ENCODE measurements around the gene TM4SF5. TPM values are rescaled to one million over a fixed set of nuclear protein-coding genes. Genes with fewer than 3 reads are reported as not detected.

The TM4SF5 gene
- total and polyA plus RNA-seq, 10 of the 15 experiments (the other 5 are each of a cell fraction or from before 2014, with no cell fraction given), result 0.40 TPM; not detected in 9

GRCh38 chr17:4785311-4786105 is 13.8 kb downstream of the TM4SF5 start:
- no peak overlapping the region for H2AFZ ChIP-seq (ENCODE audit: control insufficient read depth, low read depth, low read length)
- SMC1A ChIA-PET (ENCODE audit: uncharacterized antibody, unreplicated experiment), result no interaction called here
- H3K4me2 ChIP-seq (ENCODE audit: control insufficient read depth, insufficient read depth), result no peak overlapping the region; the same call in 1 of the 2 replicates
- no peaks in the 10 kb centered on the region for H3K36me3 ChIP-seq (ENCODE audit: control insufficient read depth in 2 of 2, insufficient read depth in 2 of 2, low read length in 1 of 2)
- intact Hi-C loops (cut with micrococcal nuclease; ENCODE audit: unreplicated experiment) (loop anchor here (2.0 to 10.0 kb wide), 3 partner anchors 51 to 103 kb away; partner anchors contain the start of genes ARRB2, CXCL16, MED11 and ZMYND15), in situ Hi-C loops (cut with MboI) (no loop called here)
- no peaks in the 10 kb centered on the region for H3K79me2 ChIP-seq (ENCODE audit: control insufficient read depth, insufficient read depth, low read length)
- H3K4me3 ChIP-seq, result no peak overlapping the region
- no peak overlapping the region for H3K9ac ChIP-seq (ENCODE audit: control insufficient read depth, insufficient read depth, low read length)
- 20% methylated on average over 61 of the region's 61 CpGs for WGBS (ENCODE audit: insufficient coverage, insufficient replicate concordance, low lambda C conversion rate, missing lambda C conversion rate)
- CTCF ChIA-PET, result interaction anchor here (0.8 kb wide), 1 partner anchor 9 kb away, joined by 3 read pairs; no protein-coding TSS in a partner anchor
- H3K27me3 ChIP-seq (replicated peaks in 1 of 2; ENCODE audit: control insufficient read depth in 2 of 2, insufficient read depth in 2 of 2, low read length in 1 of 2), result peaks cover 18 to 19% of the 10 kb centered on the region in 2 experiments
- FAIRE-seq (no peak), DNase-seq (ENCODE audit: low read depth, low spot score) (no peak), ATAC-seq (no peak)
- no peak for TF ChIP-seq NR2F1 (conservative IDR thresholded peaks at IDR 0.05)
- peaks cover 9% of the 10 kb centered on the region for H3K4me1 ChIP-seq (ENCODE audit: control insufficient read depth, insufficient read depth, low read length)
- BruUV-seq (replicated peaks), result no TSS peak
- POLR2A ChIA-PET, result no interaction called here
- RAD21 ChIA-PET (ENCODE audit: unreplicated experiment), result interaction anchor here (1.7 kb wide), 1 partner anchor 75 kb away, joined by 5 read pairs; the partner anchor contains the start of gene ARRB2
- no peaks in the 10 kb centered on the region for H4K20me1 ChIP-seq (ENCODE audit: control insufficient read depth, insufficient read depth)
- H3K9me3 ChIP-seq (replicated peaks; ENCODE audit: control insufficient read depth, insufficient read depth, low read length), result no peaks in the 10 kb centered on the region
- H3K27ac ChIP-seq (ENCODE audit: control insufficient read depth, insufficient read depth), result no peak overlapping the region

DNA sequence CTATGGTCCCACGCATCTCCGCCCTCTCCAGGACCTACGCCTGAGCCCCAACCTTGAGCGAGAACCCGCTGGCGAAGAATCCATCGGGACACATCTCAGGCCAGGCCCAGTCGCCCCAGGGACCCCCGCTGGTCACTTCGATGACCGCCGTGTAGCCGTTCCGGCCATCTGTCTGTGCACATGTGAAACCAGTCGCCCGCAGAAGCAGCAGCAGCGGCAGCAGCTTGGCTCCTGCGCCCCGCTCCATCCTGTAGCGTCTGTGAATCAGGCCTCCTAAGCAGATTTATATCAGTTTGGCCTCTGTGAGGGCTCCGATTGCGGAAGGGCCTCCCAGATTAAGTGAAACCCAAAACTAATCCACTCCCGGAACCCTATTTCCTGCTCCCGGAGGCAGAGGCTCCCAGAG is 14.4 kb downstream of the TM4SF5 start, which contains the start of gene VMO1:
TSS of gene VMO1 (minus strand) at position 259 of the 406 bp plus-strand sequence. CDS start at position 247, 12 bp downstream.
- peaks cover 12% of the 10 kb centered on the region for H3K4me1 ChIP-seq (ENCODE audit: control insufficient read depth, insufficient read depth, low read length)
- WGBS (ENCODE audit: insufficient coverage, insufficient replicate concordance, low lambda C conversion rate, missing lambda C conversion rate), result 13% methylated on average over 24 of the region's 24 CpGs
- ChIA-PET SMC1A (ENCODE audit: uncharacterized antibody, unreplicated experiment) (interaction anchor here (1.0 kb wide), 1 partner anchor 10 kb away, joined by 3 read pairs; the partner anchor contains the start of gene PSMB6), RAD21 (ENCODE audit: unreplicated experiment) (no interaction called here), CTCF (no interaction called here), POLR2A (interaction anchor here (0.5 to 0.6 kb wide), 2 partner anchors 48 to 85 kb away, joined by 3 to 4 read pairs; no protein-coding TSS in a partner anchor)
- H3K79me2 ChIP-seq (ENCODE audit: control insufficient read depth, insufficient read depth, low read length), result no peaks in the 10 kb centered on the region
- no peak within 1 kb of the TSS for H3K4me3 ChIP-seq
- no peak within 1 kb of the TSS for H2AFZ ChIP-seq (ENCODE audit: control insufficient read depth, low read depth, low read length)
- no peak within 1 kb of the TSS for H3K27ac ChIP-seq (ENCODE audit: control insufficient read depth, insufficient read depth)
- intact Hi-C loops (cut with micrococcal nuclease; ENCODE audit: unreplicated experiment) (loop anchor here (2.0 to 10.0 kb wide), 3 partner anchors 51 to 103 kb away; partner anchors contain the start of genes ARRB2, CXCL16, MED11 and ZMYND15), in situ Hi-C loops (cut with MboI) (no loop called here)
- FAIRE-seq (no peak), DNase-seq (ENCODE audit: low read depth, low spot score) (no peak), ATAC-seq (no peak)
- H3K9ac ChIP-seq (ENCODE audit: control insufficient read depth, insufficient read depth, low read length), result no peak within 1 kb of the TSS
- H3K27me3 ChIP-seq (replicated peaks in 1 of 2; ENCODE audit: control insufficient read depth in 2 of 2, insufficient read depth in 2 of 2, low read length in 1 of 2), result peaks cover 18 to 19% of the 10 kb centered on the region in 2 experiments
- no peaks in the 10 kb centered on the region for H4K20me1 ChIP-seq (ENCODE audit: control insufficient read depth, insufficient read depth)
- H3K9me3 ChIP-seq (replicated peaks; ENCODE audit: control insufficient read depth, insufficient read depth, low read length), result no peaks in the 10 kb centered on the region
- no peak within 1 kb of the TSS; the same call in 1 of the 2 replicates for H3K4me2 ChIP-seq (ENCODE audit: control insufficient read depth, insufficient read depth)
- H3K36me3 ChIP-seq (ENCODE audit: control insufficient read depth in 2 of 2, insufficient read depth in 2 of 2, low read length in 1 of 2), result no peaks in the 10 kb centered on the region
- BruUV-seq (replicated peaks), result no TSS peak
- no peak for TF ChIP-seq ZBTB40 (IDR thresholded peaks at IDR 0.05; ENCODE audit: borderline replicate concordance)
- TF ChIP-seq, protein P1, sequence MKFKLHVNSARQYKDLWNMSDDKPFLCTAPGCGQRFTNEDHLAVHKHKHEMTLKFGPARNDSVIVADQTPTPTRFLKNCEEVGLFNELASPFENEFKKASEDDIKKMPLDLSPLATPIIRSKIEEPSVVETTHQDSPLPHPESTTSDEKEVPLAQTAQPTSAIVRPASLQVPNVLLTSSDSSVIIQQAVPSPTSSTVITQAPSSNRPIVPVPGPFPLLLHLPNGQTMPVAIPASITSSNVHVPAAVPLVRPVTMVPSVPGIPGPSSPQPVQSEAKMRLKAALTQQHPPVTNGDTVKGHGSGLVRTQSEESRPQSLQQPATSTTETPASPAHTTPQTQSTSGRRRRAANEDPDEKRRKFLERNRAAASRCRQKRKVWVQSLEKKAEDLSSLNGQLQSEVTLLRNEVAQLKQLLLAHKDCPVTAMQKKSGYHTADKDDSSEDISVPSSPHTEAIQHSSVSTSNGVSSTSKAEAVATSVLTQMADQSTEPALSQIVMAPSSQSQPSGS (IDR thresholded peaks at IDR 0.05; ENCODE audit: low read length), result no peak
- TF ChIP-seq ZNF24 (IDR thresholded peaks at IDR 0.05), result no peak
- TF ChIP-seq EGR1 (IDR thresholded peaks at IDR 0.05; ENCODE audit: borderline replicate concordance in 1 of 2, low read depth in 2 of 2, low read length in 2 of 2), result no peak
- no peak for TF ChIP-seq IKZF2 (IDR thresholded peaks at IDR 0.05)
- no peak for TF ChIP-seq NR2C2 (IDR thresholded peaks at IDR 0.05; ENCODE audit: borderline replicate concordance, control insufficient read depth, insufficient read length, low read depth)
- TF ChIP-seq CHD4 (IDR thresholded peaks at IDR 0.05), result no peak

Measured in GM12878 (cell line).